Trophoblast cell (in vitro differentiated cells and primary cell): ENCODE measurements around the gene IGSF1.

Source experiments
- DNase-seq, 2 donors: peaks; one replicate each; pipeline ENCODE4 v3.0.0-alpha.2; 2016
- H2AFZ ChIP-seq: 2 replicates; pipeline ENCODE4 v1.6.1; 2013; ENCODE audit warnings: low read length, moderate library complexity, mild to moderate bottlenecking; ENCODE audit not compliant: insufficient read depth, poor library complexity
- H2AK5ac ChIP-seq: 2 replicates; pipeline ENCODE4 v1.6.1; 2013; ENCODE audit warnings: mild to moderate bottlenecking, low read length
- H2BK120ac ChIP-seq: 2 replicates; pipeline ENCODE4 v1.6.1; 2013; ENCODE audit warnings: low read length, mild to moderate bottlenecking, moderate library complexity; ENCODE audit not compliant: insufficient read depth, poor library complexity
- H2BK12ac ChIP-seq: 2 replicates; pipeline ENCODE4 v1.6.1; 2013; ENCODE audit warnings: mild to moderate bottlenecking, low read length, moderate library complexity
- H2BK5ac ChIP-seq: 2 replicates; pipeline ENCODE4 v1.6.1; 2013; ENCODE audit warnings: low read length, low read depth, moderate library complexity, mild to moderate bottlenecking; ENCODE audit not compliant: poor library complexity
- H3K14ac ChIP-seq: 2 replicates; pipeline ENCODE4 v1.6.1; 2013; ENCODE audit warnings: mild to moderate bottlenecking, low read length
- H3K18ac ChIP-seq: 2 replicates; pipeline ENCODE4 v1.6.1; 2013; ENCODE audit warnings: mild to moderate bottlenecking, low read length
- H3K23ac ChIP-seq: 2 replicates; pipeline ENCODE4 v1.6.1; 2013; ENCODE audit warnings: low read length
- H3K27ac ChIP-seq: 2 replicates; pipeline ENCODE4 v1.5.1; 2013; ENCODE audit warnings: low read depth, mild to moderate bottlenecking, inconsistent platforms, low read length, moderate library complexity
- H3K27me3 ChIP-seq: 2 replicates; pipeline ENCODE4 v1.6.1; 2013; ENCODE audit warnings: inconsistent platforms, mild to moderate bottlenecking, low read length, moderate library complexity; ENCODE audit not compliant: insufficient read depth
- H3K36me3 ChIP-seq, 2 experiments: 1 replicate in 1 of 2; 2 replicates in 1 of 2; pipeline ENCODE4 v1.6.1; 2013; ENCODE audit warnings: low read length in 2 of 2, mild to moderate bottlenecking in 2 of 2, moderate library complexity in 1 of 2; ENCODE audit not compliant: insufficient read depth in 2 of 2, control insufficient read depth in 1 of 2
- H3K4ac ChIP-seq: 2 replicates; pipeline ENCODE4 v1.6.1; 2013; ENCODE audit warnings: low read depth, mild to moderate bottlenecking, low read length, moderate library complexity
- H3K4me1 ChIP-seq, 2 experiments: 1 replicate in 1 of 2; 2 replicates in 1 of 2; pipeline ENCODE4 v1.6.1; 2013; ENCODE audit warnings: low read length in 2 of 2, mild to moderate bottlenecking in 2 of 2, moderate library complexity in 1 of 2; ENCODE audit not compliant: insufficient read depth in 2 of 2, control insufficient read depth in 1 of 2
- H3K4me2 ChIP-seq: 2 replicates; pipeline ENCODE4 v1.6.1; 2013; ENCODE audit warnings: inconsistent platforms, mild to moderate bottlenecking, low read length, moderate library complexity
- H3K4me3 ChIP-seq: 2 replicates; pipeline ENCODE4 v1.5.1; 2013; ENCODE audit warnings: mild to moderate bottlenecking, low read depth, low read length, inconsistent platforms
- H3K79me1 ChIP-seq: one replicate; pipeline ENCODE4 v1.6.1; 2013; ENCODE audit warnings: low read length
- H3K79me2 ChIP-seq: 2 replicates; pipeline ENCODE4 v1.6.1; 2013; ENCODE audit warnings: low read length, mild to moderate bottlenecking; ENCODE audit not compliant: control insufficient read depth, insufficient read depth, poor library complexity
- H3K9ac ChIP-seq: 2 replicates; pipeline ENCODE4 v1.6.1; 2013; ENCODE audit warnings: mild to moderate bottlenecking, low read length
- H3K9me3 ChIP-seq: 2 replicates; pipeline ENCODE4 v1.6.1; 2013; ENCODE audit warnings: low read depth, mild to moderate bottlenecking, control low read depth, inconsistent platforms, low read length; ENCODE audit not compliant: insufficient read depth
- H4K12ac ChIP-seq: 2 replicates; pipeline ENCODE4 v1.6.1; 2013; ENCODE audit warnings: low read depth, mild to moderate bottlenecking, low read length, moderate library complexity
- H4K8ac ChIP-seq: 2 replicates; pipeline ENCODE4 v1.6.1; 2013; ENCODE audit warnings: low read depth, mild to moderate bottlenecking, low read length, moderate library complexity
- H4K91ac ChIP-seq: one replicate; pipeline ENCODE4 v1.6.1; 2013; ENCODE audit warnings: low read depth, mild to moderate bottlenecking, low read length, moderate library complexity
- WGBS: extraction: QIAGEN DNeasy Blood & Tissue Kit; methylation state at CpG from one replicate; pipeline ENCODE4 v1.1.7; 2013; ENCODE audit warnings: missing lambda C conversion rate; ENCODE audit not compliant: insufficient read length, insufficient coverage; ENCODE audit errors: extremely low coverage; 5-methylcytosine and 5-hydroxymethylcytosine counted together

Gene IGSF1

DNA sequence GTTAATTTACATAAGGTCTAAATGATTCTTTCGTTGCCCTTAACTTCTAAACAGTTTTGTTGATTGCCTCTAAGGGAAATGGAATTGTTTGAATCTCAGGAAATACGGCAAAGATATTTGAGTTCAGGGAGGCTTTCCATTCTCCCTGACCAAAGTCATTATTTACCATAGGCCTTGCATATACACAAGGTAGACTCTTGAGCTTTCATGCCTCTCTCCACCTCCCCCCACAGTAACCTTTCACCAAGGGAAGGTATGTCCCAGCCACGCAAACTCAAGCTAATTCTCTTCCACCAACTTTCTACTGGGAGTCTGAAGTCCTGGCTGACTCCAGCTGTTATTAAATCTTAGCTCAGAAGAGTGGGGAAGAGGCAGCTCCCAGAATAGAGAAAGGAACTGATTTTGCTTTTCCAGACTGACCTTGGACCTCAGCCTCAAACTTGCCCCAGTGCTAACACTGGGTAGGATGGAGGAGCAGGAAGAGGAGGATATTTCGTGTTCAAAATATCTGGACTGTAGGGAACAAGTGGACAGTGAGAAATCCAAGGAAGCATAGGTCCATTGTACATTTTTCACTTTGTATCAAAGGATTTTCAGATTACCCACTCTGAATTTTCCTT, 1.4 kb downstream of the IGSF1 start:
- Histone ChIP-seq H2BK12ac (no peak overlapping the region), H4K12ac (no peak overlapping the region), H3K79me1 (no peaks in the 10 kb centered on the region), H2AK5ac (no peak overlapping the region), H2BK120ac (no peak overlapping the region), H3K9me3 (no peaks in the 10 kb centered on the region), H3K4me1 (peaks cover 2 to 3% of the 10 kb centered on the region in 2 experiments), H3K9ac (no peak overlapping the region), H2AFZ (no peak overlapping the region), H3K27me3 (no peaks in the 10 kb centered on the region), H3K23ac (no peak overlapping the region), H3K36me3 (no peaks in the 10 kb centered on the region), H4K91ac (no peak overlapping the region), H3K18ac (no peak overlapping the region), H3K4me2 (no peak overlapping the region), H3K4ac (no peak overlapping the region), H4K8ac (no peak overlapping the region), H3K79me2 (no peaks in the 10 kb centered on the region), H2BK5ac (no peak overlapping the region), H3K4me3 (no peak overlapping the region), H3K27ac (no peak overlapping the region), H3K14ac (no peak overlapping the region)
- DNase-seq: no peak
- no CpG with 5 or more reads among the region's 4 CpGs for WGBS

DNA sequence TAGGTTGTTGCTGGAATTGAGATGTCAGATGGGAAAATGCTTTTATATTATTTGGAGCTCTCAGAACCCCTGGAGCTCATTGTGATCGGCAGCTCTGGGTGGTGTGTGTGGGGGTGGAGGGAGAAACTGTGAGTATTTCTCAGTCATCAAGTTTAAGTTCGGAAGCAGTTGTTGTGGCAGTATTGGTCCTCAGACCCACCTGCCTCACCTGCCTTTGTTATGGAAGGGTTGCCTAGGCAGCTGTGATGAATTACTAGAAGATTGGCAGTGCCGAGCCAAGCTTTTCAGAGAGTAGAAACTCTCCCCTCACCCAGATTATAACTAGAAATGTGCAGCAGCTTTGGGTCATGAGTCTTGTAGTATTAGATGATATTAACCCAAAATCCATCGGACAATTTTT, 9.5 kb downstream of the IGSF1 start:
- H3K36me3 ChIP-seq: no peaks in the 10 kb centered on the region
- H2AFZ ChIP-seq: no peak overlapping the region
- H4K12ac ChIP-seq: no peak overlapping the region
- H3K18ac ChIP-seq: no peak overlapping the region
- no peak overlapping the region for H3K23ac ChIP-seq
- H3K27me3 ChIP-seq: no peaks in the 10 kb centered on the region
- no peak overlapping the region for H2BK120ac ChIP-seq
- no peak overlapping the region for H3K27ac ChIP-seq
- H3K9ac ChIP-seq: no peak overlapping the region
- no peaks in the 10 kb centered on the region for H3K79me2 ChIP-seq
- H2BK5ac ChIP-seq: no peak overlapping the region
- H4K91ac ChIP-seq: no peak overlapping the region
- no peaks in the 10 kb centered on the region for H3K9me3 ChIP-seq
- H4K8ac ChIP-seq: no peak overlapping the region
- no peak overlapping the region for H3K4ac ChIP-seq
- H3K4me2 ChIP-seq: no peak overlapping the region
- no peak overlapping the region for H3K4me3 ChIP-seq
- no CpG with 5 or more reads among the region's 4 CpGs for WGBS
- DNase-seq: no peak
- H3K4me1 ChIP-seq: no peaks in the 10 kb centered on the region
- no peak overlapping the region for H2BK12ac ChIP-seq
- no peak overlapping the region for H2AK5ac ChIP-seq
- H3K14ac ChIP-seq: no peak overlapping the region
- no peaks in the 10 kb centered on the region for H3K79me1 ChIP-seq

- Histone ChIP-seq H4K91ac (no peak overlapping the region), H4K12ac (no peak overlapping the region), H3K4me2 (no peak overlapping the region), H2BK120ac (no peak overlapping the region), H3K4ac (no peak overlapping the region), H3K23ac (no peak overlapping the region), H3K14ac (no peak overlapping the region), H3K36me3 (no peaks in the 10 kb centered on the region), H3K18ac (no peak overlapping the region), H3K27me3 (no peaks in the 10 kb centered on the region), H2AFZ (no peak overlapping the region), H3K9me3 (no peaks in the 10 kb centered on the region), H4K8ac (no peak overlapping the region), H3K4me3 (no peak overlapping the region), H2AK5ac (no peak overlapping the region), H3K9ac (no peak overlapping the region), H3K4me1 (no peaks in the 10 kb centered on the region), H2BK5ac (no peak overlapping the region), H2BK12ac (no peak overlapping the region), H3K27ac (no peak overlapping the region), H3K79me2 (no peaks in the 10 kb centered on the region), H3K79me1 (no peaks in the 10 kb centered on the region)
- DNase-seq: no peak
- WGBS: no CpG with 5 or more reads among the region's 10 CpGs
Observed at GRCh38 chrX:131279197-131279596, 9.9 kb downstream of the IGSF1 start.

DNA sequence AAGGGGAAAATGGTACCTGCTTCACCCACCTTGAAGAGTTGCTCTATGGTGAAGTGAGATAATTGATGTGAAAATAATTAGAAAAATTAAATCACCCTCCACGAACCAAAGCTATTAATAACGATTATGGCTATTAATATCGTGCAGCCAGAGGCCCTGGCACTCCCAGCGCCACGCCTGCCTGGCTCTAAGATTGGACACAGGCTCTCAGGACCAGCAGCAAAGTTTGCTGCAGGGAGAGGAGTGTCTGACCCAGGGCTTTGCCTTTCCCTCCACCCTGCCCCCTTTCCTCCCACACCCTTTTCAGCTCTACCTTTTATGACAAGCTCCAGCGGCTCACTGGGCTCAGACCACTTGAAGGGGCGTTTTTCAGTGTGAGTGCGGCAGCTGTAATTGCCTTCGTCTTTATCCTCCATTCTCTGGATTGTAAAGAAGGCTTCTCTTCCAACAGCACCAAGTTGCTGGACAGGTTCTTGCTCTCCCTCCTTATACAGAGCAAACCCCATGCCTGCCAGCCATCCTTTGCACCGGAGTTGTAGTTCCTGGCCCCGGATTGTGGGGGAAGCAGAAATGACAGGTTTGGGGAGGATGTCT, 11.5 kb downstream of the IGSF1 start:
- no peak overlapping the region for H4K91ac ChIP-seq
- no peak overlapping the region for H2BK120ac ChIP-seq
- H3K14ac ChIP-seq: no peak overlapping the region
- no peak overlapping the region for H4K8ac ChIP-seq
- H3K4ac ChIP-seq: no peak overlapping the region
- no peak overlapping the region for H2AK5ac ChIP-seq
- WGBS: no CpG with 5 or more reads among the region's 11 CpGs
- H2AFZ ChIP-seq: no peak overlapping the region
- no peak overlapping the region for H4K12ac ChIP-seq
- no peaks in the 10 kb centered on the region for H3K79me1 ChIP-seq
- no peaks in the 10 kb centered on the region for H3K36me3 ChIP-seq
- H3K18ac ChIP-seq: no peak overlapping the region
- H3K23ac ChIP-seq: no peak overlapping the region
- no peak overlapping the region for H2BK12ac ChIP-seq
- H3K9ac ChIP-seq: no peak overlapping the region
- no peak overlapping the region for H3K4me3 ChIP-seq
- DNase-seq: no peak
- no peaks in the 10 kb centered on the region for H3K9me3 ChIP-seq
- H2BK5ac ChIP-seq: no peak overlapping the region
- H3K79me2 ChIP-seq: no peaks in the 10 kb centered on the region
- no peaks in the 10 kb centered on the region for H3K27me3 ChIP-seq
- H3K27ac ChIP-seq: no peak overlapping the region
- H3K4me1 ChIP-seq: no peaks in the 10 kb centered on the region
- H3K4me2 ChIP-seq: no peak overlapping the region
